H9 (cell line): ENCODE results near the gene DCAF10. TPM values are rescaled to one million over a fixed set of nuclear protein-coding genes. Genes with fewer than 3 reads are reported as not detected.

ENCODE experiments used
- DNase-seq: peaks from one replicate; pipeline ENCODE4 v3.0.0-alpha.2; 2017
- H2AFZ ChIP-seq: one replicate; pipeline ENCODE4 v1.6.1; 2013; ENCODE audit warnings: mild to moderate bottlenecking, low read length, control low read depth, moderate library complexity
- H2AK5ac ChIP-seq: 2 replicates; pipeline ENCODE4 v1.6.1; 2013; ENCODE audit warnings: low read length, control low read depth, mixed read lengths; ENCODE audit not compliant: insufficient read length
- H2BK120ac ChIP-seq: one replicate; pipeline ENCODE4 v1.6.1; 2013; ENCODE audit warnings: low read depth, mild to moderate bottlenecking, low read length, control low read depth, inconsistent platforms; ENCODE audit not compliant: poor library complexity, severe bottlenecking
- H2BK12ac ChIP-seq: 2 replicates; pipeline ENCODE4 v1.6.1; 2013; ENCODE audit warnings: low read length, control low read depth, mixed read lengths, low read depth; ENCODE audit not compliant: insufficient read length
- H2BK15ac ChIP-seq: 2 replicates; pipeline ENCODE4 v1.6.1; 2013; ENCODE audit warnings: low read depth, low read length, control low read depth
- H2BK20ac ChIP-seq: one replicate; pipeline ENCODE4 v1.6.1; 2013; ENCODE audit warnings: low read depth, mild to moderate bottlenecking, low read length, control low read depth, inconsistent platforms; ENCODE audit not compliant: poor library complexity, severe bottlenecking
- H2BK5ac ChIP-seq: 2 replicates; pipeline ENCODE4 v1.6.1; 2013; ENCODE audit warnings: low read length, control low read depth, mixed read lengths; ENCODE audit not compliant: insufficient read length
- H3K14ac ChIP-seq: 2 replicates; pipeline ENCODE4 v1.6.1; 2013; ENCODE audit warnings: low read length, control low read depth; ENCODE audit not compliant: insufficient read depth
- H3K18ac ChIP-seq: 2 replicates; pipeline ENCODE4 v1.6.1; 2013; ENCODE audit warnings: low read depth, mild to moderate bottlenecking, mixed read lengths, low read length, control low read depth; ENCODE audit not compliant: insufficient read length
- H3K23ac ChIP-seq: 2 replicates; pipeline ENCODE4 v1.6.1; 2013; ENCODE audit warnings: low read length, control low read depth, mixed read lengths, low read depth; ENCODE audit not compliant: insufficient read length
- H3K23me2 ChIP-seq: 2 replicates; pipeline ENCODE4 v1.6.1; 2013; ENCODE audit warnings: low read depth, mild to moderate bottlenecking, mixed read lengths, low read length, control low read depth; ENCODE audit not compliant: insufficient read length, poor library complexity, severe bottlenecking
- H3K27ac ChIP-seq: 2 replicates; pipeline ENCODE4 v1.5.1; 2013; ENCODE audit warnings: low read length, control low read depth, mixed read lengths, low read depth; ENCODE audit not compliant: insufficient read length
- H3K27me3 ChIP-seq: 2 replicates; pipeline ENCODE4 v1.6.1; 2013; ENCODE audit warnings: low read length, control low read depth, inconsistent platforms; ENCODE audit not compliant: insufficient read depth
- H3K4ac ChIP-seq: 2 replicates; pipeline ENCODE4 v1.6.1; 2013; ENCODE audit warnings: low read depth, mild to moderate bottlenecking, control low read depth, inconsistent platforms, low read length, moderate library complexity
- H3K4me1 ChIP-seq: 2 replicates; pipeline ENCODE4 v1.6.1; 2013; ENCODE audit warnings: low read length, control low read depth, inconsistent platforms; ENCODE audit not compliant: insufficient read depth
- H3K4me2 ChIP-seq: 2 replicates; pipeline ENCODE4 v1.6.1; 2013; ENCODE audit warnings: low read length, control low read depth, mixed read lengths; ENCODE audit not compliant: insufficient read length, insufficient read depth
- H3K56ac ChIP-seq: 2 replicates; pipeline ENCODE4 v1.6.1; 2013; ENCODE audit warnings: low read depth, mild to moderate bottlenecking, mixed read lengths, low read length, control low read depth; ENCODE audit not compliant: insufficient read length
- H3K79me1 ChIP-seq: 2 replicates; pipeline ENCODE4 v1.6.1; 2013; ENCODE audit warnings: low read depth, mild to moderate bottlenecking, moderate library complexity, low read length, control low read depth, inconsistent platforms; ENCODE audit not compliant: insufficient read depth, poor library complexity, severe bottlenecking
- H3K79me2 ChIP-seq: 2 replicates; pipeline ENCODE4 v1.6.1; 2013; ENCODE audit warnings: low read length, control low read depth, inconsistent platforms; ENCODE audit not compliant: insufficient read depth
- H3K9ac ChIP-seq: 2 replicates; pipeline ENCODE4 v1.6.1; 2013; ENCODE audit warnings: low read length, control low read depth, mixed read lengths; ENCODE audit not compliant: insufficient read length; ENCODE audit errors: extremely low read depth
- H3K9me3 ChIP-seq: one replicate; pipeline ENCODE4 v1.6.1; 2013; ENCODE audit warnings: low read depth, low read length, inconsistent platforms; ENCODE audit not compliant: control insufficient read depth
- H3T11ph ChIP-seq: one replicate; pipeline ENCODE4 v1.6.1; 2013; ENCODE audit warnings: mild to moderate bottlenecking, low read length, control low read depth, inconsistent platforms
- H4K20me1 ChIP-seq: one replicate; pipeline ENCODE4 v1.6.1; 2013; ENCODE audit not compliant: control insufficient read depth, insufficient read length, insufficient read depth
- H4K5ac ChIP-seq: 2 replicates; pipeline ENCODE4 v1.6.1; 2013; ENCODE audit warnings: low read depth, mild to moderate bottlenecking, mixed read lengths, low read length, control low read depth; ENCODE audit not compliant: insufficient read length
- H4K8ac ChIP-seq: replicated peaks from 2 replicates; pipeline ENCODE4 v1.6.1; 2013; ENCODE audit warnings: low read length, control low read depth, mixed read lengths, low read depth; ENCODE audit not compliant: insufficient read length
- H4K91ac ChIP-seq: 2 replicates; pipeline ENCODE4 v1.6.1; 2013; ENCODE audit warnings: low read depth, mild to moderate bottlenecking, moderate library complexity, mixed read lengths, low read length, control low read depth; ENCODE audit not compliant: insufficient read length
- H3K27ac Mint-ChIP-seq, 3 experiments: 2 replicates in 2 of 3; 3 replicates in 1 of 3; pipeline ENCODE4 v1.8.0; 2020 to 2021; ENCODE audit warnings: mixed read lengths in 3 of 3, mild to moderate bottlenecking in 1 of 3, moderate library complexity in 1 of 3
- H3K27me3 Mint-ChIP-seq: 2 replicates; pipeline ENCODE4 v1.8.0; 2021; ENCODE audit warnings: low read depth, mild to moderate bottlenecking, moderate library complexity, mixed read lengths
- H3K36me3 Mint-ChIP-seq, 3 experiments: 2 replicates in 2 of 3; 3 replicates in 1 of 3; pipeline ENCODE4 v1.8.0; 2020 to 2021; ENCODE audit warnings: low read depth in 3 of 3, mixed read lengths in 3 of 3; ENCODE audit not compliant: insufficient read depth in 1 of 3
- H3K4me1 Mint-ChIP-seq, 2 experiments: 2 replicates each; pipeline ENCODE4 v1.8.0; 2020; ENCODE audit warnings: mixed read lengths in 2 of 2
- H3K4me3 Mint-ChIP-seq, 2 experiments: 2 replicates in 1 of 2; 3 replicates in 1 of 2; pipeline ENCODE4 v1.8.0; 2020 to 2021; ENCODE audit warnings: mild to moderate bottlenecking in 2 of 2, mixed read lengths in 2 of 2, moderate library complexity in 1 of 2
- H3K9me3 Mint-ChIP-seq, 2 experiments: 2 replicates in 1 of 2; 3 replicates in 1 of 2; pipeline ENCODE4 v1.8.0; 2020; ENCODE audit warnings: mild to moderate bottlenecking in 2 of 2, mixed read lengths in 2 of 2, moderate library complexity in 1 of 2
- CTCF ChIP-seq: fragments of 200-600 bp; sonication (generic); conservative IDR thresholded peaks from 3 replicates; pipeline ENCODE4 v1.8.0; 2021; ENCODE audit warnings: antibody characterized with exemption, mild to moderate bottlenecking
- WGBS: extraction: QIAGEN DNeasy Blood & Tissue Kit; methylation state at CpG from one replicate; pipeline ENCODE4 v1.1.7; 2013; ENCODE audit warnings: missing lambda C conversion rate, low lambda C conversion rate, mixed read lengths; ENCODE audit not compliant: insufficient read length; ENCODE audit errors: extremely low coverage; 5-methylcytosine and 5-hydroxymethylcytosine counted together
- total RNA-seq: library from RNA; stranded (reverse); gene quantifications from 2 replicates; pipeline ENCODE4 v1.2.1, GENCODE V29; 2021

DCAF10 gene
- total RNA-seq, 1 experiment from 2014 or later = 13.4 TPM

- WGBS = no CpG with 5 or more reads among the region's 5 CpGs
- Histone ChIP-seq H4K8ac (no peak overlapping the region), H3K9ac (no peak overlapping the region), H3K23me2 (no peaks in the 10 kb centered on the region), H3K27ac (no peak overlapping the region), H2BK20ac (no peak overlapping the region), H2BK15ac (no peak overlapping the region), H3K4me2 (no peak overlapping the region), H2AK5ac (no peak overlapping the region), H3K9me3 (no peaks in the 10 kb centered on the region), H3K79me2 (no peaks in the 10 kb centered on the region), H3K14ac (no peak overlapping the region), H2BK120ac (no peak overlapping the region), H3K27me3 (no peaks in the 10 kb centered on the region), H3K4ac (no peak overlapping the region), H2AFZ (no peak overlapping the region), H3T11ph (no peak overlapping the region), H2BK5ac (no peak overlapping the region), H3K79me1 (peaks cover 2% of the 10 kb centered on the region), H4K20me1 (no peaks in the 10 kb centered on the region), H3K23ac (no peak overlapping the region), H3K56ac (no peak overlapping the region), H3K4me1 (no peaks in the 10 kb centered on the region), H2BK12ac (no peak overlapping the region), H3K18ac (no peak overlapping the region), H4K5ac (no peak overlapping the region), H4K91ac (no peak overlapping the region)
- Mint-ChIP-seq H3K9me3 (no peaks in the 10 kb centered on the region), H3K4me1 (no peaks in the 10 kb centered on the region), H3K36me3 (no peaks in the 10 kb centered on the region; a peak in 1 of 7 replicates), H3K27me3 (no peaks in the 10 kb centered on the region), H3K27ac (no peak overlapping the region), H3K4me3 (no peak overlapping the region)
- no peak for DNase-seq
- TF ChIP-seq CTCF = no peak
Measured at GRCh38 chr9:37812773-37813379, 12.3 kb downstream of the DCAF10 start.
